H1 (cell line): ENCODE results near the gene PREX1.

Experiments
- EP300 ChIP-seq, 2 experiments: IDR thresholded peaks; 1 replicate in 1 of 2; 2 replicates in 1 of 2; pipeline ENCODE4 v1.6.1; 2011 to 2012; ENCODE audit warnings: low read depth in 2 of 2, low read length in 2 of 2, mild to moderate bottlenecking in 2 of 2, borderline replicate concordance in 1 of 2, inconsistent platforms in 1 of 2, moderate library complexity in 1 of 2
- POLR2AphosphoS5 ChIP-seq: IDR thresholded peaks from 2 replicates; pipeline ENCODE4 v1.6.1; 2011; ENCODE audit warnings: low read depth, low read length
- RFX5 ChIP-seq: IDR thresholded peaks from 2 replicates; pipeline ENCODE4 v1.6.1; 2011; ENCODE audit warnings: low read depth, low read length, improper control_type of control experiment, borderline replicate concordance

DNA sequence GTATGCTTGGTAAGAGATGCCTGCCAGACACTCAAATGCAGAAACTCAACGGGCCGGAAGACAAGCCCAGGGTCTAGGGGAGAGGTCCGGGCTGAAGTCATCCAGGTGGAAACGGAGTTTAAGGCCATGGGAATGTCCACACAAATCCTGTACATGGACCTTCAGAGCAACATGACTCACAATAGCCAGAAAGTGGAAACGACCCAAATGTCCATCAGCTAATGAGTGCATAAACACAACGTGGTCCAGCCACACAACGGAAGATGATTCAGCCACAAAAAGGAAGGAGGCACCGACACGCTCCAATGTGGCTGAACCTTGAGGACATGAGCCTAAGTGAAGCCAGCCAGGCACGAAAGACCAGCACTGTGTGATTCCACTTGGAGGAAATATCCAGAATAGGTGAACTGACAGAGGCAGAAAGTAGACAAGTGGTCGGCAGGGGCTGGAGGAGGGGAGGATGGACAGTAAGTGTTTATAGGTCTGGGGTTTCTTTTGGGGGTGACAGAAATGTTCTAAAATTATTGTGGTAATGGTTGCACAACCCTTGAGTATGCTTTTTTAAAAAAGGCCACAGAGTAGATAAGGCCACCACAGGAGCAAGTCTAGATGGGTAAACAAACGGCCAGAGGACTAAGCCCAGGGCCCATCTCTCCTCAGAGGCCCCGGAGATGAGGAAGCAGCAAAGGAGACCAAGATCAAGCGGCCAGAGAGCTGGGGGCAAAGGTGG, 105.6 kb downstream of the PREX1 start:
- TF ChIP-seq EP300 (IDR thresholded peaks at IDR 0.05; ENCODE audit: borderline replicate concordance in 1 of 2, low read depth in 2 of 2, low read length in 2 of 2) = no peak
- TF ChIP-seq RFX5 = no peak
- TF ChIP-seq POLR2AphosphoS5 = no peak
